HG02970 (cell line): ENCODE measurements around the gene DNPH1.

Source experiments
- ATAC-seq: cut with Tn5 transposase; IDR thresholded peaks from one replicate; pipeline ENCODE4 v1.9.1; 2021; ENCODE audit warnings: mild to moderate bottlenecking, moderate library complexity, moderate number of reproducible peaks; ENCODE audit not compliant: unreplicated experiment, low FRiP score

Gene DNPH1, protein sequence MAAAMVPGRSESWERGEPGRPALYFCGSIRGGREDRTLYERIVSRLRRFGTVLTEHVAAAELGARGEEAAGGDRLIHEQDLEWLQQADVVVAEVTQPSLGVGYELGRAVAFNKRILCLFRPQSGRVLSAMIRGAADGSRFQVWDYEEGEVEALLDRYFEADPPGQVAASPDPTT

DNA sequence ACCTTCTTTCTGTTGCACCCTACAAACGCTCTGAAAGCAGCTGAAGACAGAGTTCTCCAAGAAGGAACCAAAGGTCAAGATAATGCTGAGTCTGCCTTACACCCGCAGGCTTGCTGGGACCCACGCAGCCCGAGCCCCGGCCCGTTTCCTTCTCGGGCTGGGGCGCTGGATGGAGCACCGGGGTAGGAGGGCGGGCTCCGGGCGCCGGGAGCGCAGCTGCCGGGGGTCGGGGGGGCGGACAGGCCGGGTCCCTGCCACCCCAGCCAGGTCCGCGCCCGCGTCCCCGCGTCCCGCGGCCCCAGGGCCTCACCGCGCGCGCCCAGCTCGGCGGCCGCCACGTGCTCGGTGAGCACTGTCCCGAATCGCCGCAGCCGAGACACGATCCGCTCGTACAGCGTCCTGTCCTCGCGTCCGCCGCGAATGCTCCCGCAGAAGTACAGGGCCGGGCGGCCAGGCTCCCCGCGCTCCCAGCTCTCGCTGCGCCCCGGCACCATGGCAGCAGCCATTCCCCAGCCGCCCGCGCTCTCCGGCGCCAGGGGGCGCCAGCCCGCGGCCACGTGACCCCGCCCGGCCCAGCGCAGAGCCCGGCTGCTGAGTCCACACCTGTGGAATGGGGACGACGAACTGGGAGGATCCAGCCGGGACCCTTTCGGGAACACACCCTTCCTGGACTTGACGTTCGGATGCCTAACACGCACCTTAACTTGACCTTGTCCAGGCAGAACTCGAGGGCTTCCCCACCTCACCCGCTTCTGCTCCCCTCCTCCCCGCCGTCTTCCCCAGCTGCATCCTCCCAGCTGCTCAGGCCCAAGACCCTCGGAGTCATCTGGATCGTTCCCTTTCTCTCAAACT is at the start of gene DNPH1:
DNPH1 (minus strand) TSS at position 531 of the 852 bp plus-strand sequence; CDS start at position 506, 25 bp downstream.
- ATAC-seq: no peak

DNA sequence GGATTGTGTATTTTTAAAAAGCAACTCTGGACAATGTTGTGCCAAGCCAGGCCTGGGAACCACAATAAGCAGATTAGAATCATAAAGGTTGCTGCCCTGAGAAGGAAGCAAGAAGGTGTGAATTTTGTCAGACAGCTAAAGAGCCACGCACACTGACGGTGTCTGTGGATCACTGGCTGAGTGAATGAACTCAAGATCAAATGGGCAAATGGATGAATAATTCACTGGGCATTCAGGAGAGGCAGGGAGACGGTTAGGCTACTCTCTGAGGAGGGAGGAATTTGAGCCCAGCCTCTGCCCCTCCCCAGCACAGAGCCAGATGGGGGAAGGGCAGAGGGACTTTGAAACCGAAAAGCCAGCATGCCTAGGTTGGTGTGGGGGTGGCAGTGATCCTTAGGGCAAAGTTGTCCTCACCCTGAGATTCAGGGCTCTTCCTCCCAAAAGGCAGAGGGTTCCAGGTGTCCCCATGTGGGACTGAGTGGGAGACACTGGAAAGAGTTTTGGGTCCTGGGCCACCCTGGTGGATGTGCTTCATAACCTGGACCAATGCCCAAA is 49.3 kb upstream of the DNPH1 start:
- no peak for ATAC-seq

DNA sequence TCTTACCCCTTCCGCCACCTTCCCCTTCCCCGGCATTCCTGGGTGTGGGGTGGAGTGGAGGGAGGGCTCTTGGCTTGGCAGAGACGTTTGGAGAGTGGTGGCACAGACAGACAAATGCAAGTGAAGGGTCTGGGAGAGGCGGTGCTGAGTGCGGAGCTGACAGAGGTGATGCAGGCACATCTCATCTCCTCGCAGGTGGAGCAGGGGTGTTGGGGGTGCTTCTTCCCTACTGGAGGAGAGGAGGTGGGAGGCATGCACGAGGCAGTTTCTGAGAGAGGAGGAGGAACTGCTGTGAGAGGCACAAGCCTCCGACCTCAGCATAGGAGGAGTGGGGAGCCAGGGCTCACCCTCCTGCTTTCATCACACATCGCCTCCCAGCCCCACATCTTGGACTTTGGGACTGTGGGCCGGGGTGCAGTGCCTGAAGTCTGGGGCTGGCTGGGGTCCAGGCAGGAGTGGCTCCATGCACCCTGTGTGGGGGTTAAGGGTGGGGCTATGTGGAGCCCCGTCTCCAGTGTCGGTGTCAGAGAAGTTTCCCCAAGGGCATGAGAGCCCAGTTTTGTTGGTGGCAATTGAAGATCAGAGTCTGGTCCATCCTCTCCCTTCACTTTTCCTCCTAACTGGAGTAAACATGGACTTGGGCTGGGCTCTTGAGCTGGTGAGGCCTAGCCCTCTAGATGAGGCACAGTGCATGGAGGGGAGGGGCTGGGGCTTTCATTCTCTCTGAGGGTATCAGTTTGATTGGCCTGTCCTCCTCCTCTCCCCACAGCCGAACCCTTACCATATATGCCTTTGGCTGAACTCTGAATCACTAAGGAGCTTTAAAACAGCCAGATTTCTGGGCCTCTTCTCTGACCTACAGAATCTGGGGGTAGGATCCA is 48.6 kb upstream of the DNPH1 start:
- no peak for ATAC-seq

DNA sequence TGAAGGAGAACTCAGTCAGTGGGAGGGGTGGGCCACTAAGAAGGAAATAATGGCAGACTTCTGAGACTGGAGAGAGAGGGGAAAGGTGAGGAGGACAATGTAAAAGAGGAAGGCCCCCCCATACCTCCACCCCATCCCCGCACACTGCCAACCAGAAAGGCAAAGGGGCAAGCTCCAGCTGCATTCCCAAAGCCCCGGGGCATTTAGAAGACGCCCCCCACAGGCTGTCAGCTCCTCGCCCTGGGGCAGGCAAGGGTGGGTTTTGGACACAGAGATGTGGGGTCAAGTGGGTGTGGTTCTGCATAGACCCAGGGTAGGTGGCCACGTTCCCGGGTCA is 48.0 kb upstream of the DNPH1 start:
- ATAC-seq: no peak

DNA sequence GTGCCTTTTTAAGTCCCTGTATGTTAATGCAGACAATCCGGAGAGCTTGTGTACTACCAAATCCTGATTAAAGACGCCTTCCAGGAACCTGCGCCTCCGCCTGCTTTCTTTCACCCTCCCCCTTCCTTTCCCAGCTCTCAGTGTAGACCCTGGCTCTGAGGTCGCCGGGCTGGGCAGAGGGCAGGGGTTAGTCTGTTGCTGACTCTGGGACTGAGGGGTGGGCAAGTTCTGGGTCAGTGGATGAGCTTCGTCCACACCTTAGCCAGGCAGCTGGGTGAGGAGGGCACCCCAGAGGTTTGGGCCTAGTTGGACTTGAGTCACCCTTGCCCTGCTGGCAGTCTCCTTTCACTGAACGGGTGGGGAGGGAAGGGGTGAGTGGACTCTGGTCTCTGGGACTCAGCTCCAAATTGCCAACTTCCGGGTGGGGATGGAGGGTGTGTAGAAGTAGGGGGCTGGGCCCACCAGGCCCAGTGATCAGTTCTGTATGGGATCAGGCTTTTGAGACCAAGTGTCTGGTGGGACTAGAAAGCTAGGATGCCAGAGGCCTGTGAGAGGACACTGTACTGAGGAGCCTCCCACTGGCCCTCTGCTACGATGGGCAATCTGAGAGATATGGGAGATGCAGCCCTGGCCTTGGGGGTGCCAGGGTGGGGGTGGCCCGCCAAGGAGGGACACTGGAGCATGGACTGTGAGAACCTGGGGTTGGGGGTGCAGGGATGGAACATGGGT is 47.5 kb upstream of the DNPH1 start:
- no peak for ATAC-seq

DNA sequence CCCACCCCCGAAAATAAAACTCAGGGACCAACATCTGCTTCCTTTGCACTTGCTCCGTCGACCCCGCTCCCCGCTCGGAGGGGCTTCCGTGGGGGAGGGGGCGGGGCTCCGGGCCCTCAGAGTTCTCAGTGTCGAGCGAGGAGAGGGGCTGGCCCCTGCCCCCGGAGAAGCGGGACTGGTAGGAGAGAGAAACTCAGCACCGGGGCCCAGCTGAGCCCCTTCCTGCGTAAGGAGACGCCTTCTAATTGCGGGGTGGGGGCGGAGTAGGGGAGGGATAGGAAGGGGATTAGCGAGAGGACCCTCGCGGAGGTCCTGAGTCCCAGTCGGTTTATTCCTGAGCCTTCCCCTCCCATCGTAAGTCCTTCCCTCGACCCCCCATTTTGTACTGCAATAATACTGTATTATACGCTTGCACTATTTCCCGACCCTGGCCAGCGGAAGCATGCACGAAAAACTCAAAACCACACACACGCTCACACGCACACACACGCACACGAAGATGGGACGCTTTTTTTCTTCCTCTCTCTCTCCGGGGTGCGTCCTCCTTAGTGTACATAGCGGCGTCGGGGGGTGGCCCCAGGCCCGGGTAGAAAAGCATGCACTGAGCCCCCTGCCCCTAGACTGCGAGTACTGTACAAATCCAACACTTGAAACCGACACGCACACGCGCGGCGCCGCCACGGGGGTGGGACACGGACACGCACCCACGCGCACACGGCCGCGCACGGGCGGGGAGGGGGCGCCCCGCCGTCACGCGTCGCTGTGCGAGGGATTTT is 46.7 kb upstream of the DNPH1 start:
- no peak for ATAC-seq

DNA sequence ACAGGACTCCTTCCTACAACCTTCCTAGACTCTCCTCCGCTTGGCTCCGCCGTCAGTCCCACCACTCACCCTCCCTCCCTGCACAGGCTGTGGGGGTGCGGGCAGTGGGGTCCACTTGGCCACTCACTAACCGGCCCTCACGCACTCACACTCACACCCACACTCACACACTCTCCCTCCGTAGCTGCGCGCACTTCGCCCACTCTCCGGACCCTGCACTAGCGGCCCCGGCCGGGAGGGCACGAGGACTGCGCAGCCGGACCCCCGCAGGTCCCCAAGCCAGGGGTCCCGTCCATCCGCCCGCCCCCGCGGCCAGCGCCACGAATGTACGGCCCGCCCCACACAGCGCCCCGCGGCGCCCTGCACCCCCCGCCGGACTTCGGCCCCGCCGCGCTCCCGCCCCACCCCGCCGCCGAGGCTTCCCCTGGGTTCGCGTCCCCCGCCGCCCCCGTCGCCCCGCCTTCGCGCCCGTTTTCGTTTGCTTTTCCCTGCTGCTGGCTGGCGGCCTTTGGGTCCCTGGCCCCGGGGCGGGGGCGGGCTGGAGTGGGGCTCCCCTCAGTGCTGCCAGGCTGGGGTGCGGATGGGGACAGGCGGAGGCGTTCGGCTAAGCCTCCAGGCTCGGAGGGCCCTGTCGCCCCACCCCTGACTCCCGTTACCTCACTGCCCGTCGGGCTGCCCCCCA is 45.8 kb upstream of the DNPH1 start:
- ATAC-seq: no peak

DNA sequence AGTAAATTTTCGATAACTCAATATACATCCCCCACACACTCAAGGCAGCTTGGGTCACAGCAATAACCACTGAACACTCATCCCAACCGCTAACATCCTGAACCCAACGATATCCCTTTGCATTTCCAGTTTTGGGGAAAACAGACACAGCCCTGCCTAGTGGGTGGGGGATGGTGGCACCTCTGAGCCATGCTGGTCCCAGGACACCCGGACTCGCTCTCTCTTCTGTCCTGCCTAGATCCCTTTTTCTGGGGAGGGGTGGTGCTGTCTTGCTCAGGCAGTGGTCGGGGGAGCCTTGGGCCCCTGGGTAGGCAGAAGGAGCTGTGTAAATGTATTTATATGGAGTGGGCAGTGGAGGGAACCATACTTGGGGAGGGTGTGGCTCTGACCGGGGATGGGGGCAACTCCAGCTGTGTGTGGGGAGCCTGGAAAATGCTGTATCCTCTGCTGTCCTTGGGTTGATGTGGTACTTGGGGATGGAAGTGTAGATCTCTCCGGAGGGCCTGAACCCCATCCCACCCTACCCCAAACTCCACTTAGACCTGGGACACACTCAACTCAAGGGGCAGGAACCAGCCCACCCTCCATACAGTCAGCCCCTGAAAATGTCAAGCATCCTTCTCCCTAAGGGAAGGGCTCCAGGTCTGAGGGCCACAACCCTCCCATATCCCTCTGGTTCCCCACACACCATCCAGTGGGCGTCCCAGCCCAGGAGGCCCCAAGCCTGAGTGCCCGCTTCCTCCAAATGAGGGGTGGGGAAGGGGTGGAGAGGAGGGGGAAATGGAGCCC is 45.0 kb upstream of the DNPH1 start:
- no peak for ATAC-seq

DNA sequence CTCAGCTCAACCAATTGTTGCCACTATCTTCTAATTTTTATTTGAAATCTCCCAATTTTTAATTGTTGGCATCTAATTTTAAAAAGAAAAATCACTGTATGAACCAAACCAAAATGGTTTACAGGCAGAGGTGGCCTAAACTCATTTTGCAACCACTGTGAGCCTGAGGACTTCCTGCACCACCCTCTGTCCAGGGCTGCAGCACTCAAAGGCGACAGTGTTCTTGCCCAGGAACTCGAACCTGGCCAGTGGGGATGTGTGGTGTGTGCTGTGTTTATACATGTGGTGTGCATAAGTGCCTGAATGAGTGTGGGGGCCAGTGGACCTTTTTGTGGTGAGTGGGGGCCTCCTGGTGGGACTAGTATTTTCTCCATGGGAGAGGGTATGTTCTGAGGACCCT is 44.4 kb upstream of the DNPH1 start:
- no peak for ATAC-seq

DNA sequence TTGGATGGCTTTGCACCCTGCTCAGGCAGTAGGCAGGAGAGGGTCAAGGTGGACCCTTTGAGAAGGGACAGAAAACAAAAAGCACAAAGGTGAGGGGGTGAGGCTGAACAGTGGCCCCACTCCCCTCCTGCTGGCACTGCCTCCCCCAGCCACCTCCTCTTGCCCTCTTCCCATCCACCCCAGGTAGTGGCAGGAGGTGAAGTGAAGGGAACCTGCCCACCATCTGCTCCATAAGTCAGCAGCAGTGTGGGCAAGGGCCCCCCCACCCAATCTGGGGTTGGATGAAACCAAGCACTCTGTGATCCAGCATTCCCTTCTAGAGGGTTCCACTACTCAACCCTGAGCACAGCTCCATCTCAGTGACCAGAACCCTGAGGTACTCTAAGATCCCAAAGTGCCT is 42.7 kb upstream of the DNPH1 start:
- ATAC-seq: no peak

DNA sequence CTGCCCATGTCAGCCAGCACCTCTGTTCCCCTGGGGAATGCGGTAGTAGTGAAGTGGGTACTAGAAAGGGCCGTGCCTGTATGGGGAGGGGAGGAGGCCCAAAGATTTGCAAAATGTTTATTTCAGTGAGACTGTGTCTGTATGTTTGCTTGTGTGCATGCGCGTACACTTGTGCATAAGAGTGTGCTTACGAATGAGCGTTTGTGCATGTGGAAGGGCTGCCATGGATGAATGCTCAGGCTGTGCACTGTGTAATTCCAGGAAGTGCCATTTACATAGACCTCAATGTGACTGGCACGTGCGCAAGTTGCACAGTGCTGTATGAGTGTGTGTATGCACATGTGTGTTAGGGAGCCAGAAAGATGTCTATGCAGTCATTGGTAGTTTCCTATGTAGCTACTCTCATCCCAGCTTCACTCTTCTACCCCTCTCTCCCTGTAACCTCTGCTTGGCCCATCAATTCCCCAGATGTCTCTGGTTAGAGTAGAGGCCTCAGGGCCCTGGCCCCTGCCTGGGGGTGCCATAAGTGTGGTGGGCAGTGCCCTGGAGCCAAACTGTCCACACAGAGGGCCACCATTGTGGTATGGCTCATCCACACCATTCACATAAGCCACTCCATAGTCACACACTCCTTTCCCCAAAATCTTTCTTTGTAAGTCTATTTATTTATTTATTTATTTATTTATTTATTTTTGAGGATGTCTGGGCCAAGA is 42.0 kb upstream of the DNPH1 start:
- no peak for ATAC-seq

DNA sequence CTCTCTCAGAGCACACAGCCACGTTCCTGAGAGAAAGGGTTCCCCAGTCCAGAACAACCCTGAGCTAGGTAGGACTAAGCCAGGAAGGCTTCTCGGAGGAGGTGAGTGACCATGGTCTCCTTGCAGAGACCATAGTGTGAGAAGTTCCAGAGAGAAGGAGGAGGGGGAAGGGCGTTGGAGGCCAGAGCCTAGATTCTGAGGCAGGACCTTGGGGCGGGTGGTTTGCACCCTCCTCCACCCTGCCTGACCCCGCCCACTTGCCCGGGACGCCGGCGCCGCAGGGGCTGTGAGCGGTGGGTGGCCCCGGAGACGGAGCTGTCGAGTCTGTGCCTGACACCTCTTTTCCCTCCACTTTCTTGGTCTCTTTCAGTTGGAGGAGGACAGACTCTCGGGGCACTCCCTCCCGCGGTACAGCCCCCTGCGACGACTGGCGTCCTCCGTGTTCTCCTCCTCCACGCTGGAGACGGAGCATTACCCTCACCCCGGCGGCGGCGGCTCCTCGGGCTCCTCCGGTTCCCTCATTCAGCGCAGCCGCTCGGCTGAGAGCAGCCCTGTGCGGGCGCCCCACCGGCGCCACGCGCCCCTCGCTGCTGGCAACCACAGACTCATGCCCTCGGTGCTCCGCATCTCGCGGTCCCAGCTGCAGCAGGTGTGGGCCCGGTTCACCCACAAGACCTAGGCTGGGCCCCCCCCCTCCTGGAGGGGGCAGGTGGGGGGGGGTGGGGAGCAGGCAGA is 40.2 kb upstream of the DNPH1 start:
- ATAC-seq: no peak

DNA sequence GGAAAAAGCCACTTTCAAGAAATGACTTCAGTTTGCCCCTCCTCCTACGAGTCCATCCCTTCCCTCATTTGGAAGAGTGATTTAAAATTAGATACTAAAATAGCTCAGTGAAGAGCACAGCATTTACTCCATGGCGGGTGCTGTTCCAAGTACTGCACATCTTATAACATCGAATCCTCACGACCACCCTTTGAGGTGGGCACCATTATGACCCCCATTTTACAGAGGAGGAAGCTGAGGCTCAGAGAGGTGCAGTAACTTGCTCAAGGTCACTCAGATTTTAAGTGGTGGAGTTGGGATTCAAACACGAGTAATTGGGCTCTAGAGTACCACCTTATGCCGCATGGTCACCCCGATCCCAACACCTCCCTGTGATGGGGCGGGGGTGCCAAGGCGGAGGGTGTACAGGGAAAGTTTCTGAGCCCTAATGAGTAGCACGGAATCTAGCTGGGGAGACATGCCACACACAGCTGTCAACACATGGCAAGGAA is 39.5 kb upstream of the DNPH1 start:
- no peak for ATAC-seq

DNA sequence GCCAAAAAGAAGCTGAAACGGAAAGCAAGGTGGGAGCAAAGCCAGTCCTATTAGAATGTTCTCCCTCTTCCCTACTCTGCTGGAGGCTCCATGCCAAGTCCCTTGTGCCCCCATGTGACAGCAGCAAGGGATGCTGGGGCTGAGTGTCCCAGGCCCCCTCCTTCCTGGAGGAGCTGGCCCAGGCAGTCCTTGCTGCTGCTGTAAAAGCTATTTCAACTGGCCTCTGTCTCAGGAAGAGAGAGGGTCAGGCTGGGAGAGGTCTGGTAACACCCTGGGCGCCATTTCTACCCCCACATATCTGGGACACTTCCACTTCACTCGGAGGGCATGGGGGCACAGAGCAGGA is 39.0 kb upstream of the DNPH1 start:
- ATAC-seq: no peak

DNA sequence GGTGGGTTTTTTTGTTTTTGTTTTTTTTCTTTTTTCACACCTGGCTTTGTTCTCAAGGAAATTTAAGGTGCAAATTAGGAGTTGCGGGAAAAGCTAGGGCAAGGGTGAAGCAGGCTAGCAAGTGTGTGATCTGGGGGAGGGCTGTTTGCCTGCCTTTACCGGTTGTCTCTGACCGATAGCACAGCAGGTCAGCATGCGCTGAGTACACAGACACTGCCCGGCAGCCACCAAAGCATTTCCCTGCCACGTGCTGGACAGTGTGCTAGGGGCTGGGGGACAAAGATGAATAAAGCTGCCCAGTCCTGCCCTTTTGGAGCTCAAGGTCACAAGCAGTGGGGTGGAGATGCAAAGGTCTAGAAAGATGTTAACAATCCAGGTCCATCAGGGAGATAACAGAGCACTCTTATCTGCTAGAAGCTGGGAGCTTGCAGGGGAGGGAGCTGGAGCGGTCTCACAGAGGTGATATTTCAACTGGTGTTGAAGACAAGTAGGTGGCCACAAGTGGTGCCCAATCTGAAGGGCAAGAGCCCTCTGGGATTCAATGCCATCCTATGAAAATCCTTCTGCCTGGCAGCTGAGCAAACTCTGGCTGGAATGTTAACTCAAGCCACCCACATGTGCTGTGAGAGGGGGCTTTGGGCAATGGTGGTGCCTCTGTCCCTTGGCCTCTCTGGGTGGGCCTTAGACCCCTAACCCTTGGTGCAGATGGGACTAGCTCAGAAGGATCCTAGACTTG is 38.5 kb upstream of the DNPH1 start:
- ATAC-seq: no peak

DNA sequence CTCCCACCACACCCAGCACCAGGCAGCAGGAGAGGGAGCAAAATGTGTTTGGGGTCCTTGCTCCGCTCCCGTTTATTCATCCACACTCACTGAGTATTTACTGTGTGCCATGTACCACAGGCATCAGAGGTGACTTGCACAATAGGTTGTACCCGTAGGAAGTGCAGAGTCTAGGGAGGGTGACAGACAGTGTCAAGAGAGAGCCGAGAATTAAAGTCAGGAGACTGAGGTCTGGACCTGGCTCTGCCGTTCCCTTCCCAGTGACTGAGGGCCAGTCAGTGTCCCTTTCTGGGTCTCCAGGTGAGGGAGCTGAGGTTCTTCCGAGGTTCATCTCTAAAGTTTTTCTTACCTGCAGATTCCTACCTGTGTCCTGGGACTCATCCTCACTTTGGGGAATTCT is 36.3 kb upstream of the DNPH1 start:
- no peak for ATAC-seq
